ENCODE data around the gene FAM107B. TPM values are rescaled to one million over a fixed set of nuclear protein-coding genes. Genes with fewer than 3 reads are reported as not detected.

The FAM107B gene
- total RNA-seq, 1 donor: 30.0 TPM

DNA sequence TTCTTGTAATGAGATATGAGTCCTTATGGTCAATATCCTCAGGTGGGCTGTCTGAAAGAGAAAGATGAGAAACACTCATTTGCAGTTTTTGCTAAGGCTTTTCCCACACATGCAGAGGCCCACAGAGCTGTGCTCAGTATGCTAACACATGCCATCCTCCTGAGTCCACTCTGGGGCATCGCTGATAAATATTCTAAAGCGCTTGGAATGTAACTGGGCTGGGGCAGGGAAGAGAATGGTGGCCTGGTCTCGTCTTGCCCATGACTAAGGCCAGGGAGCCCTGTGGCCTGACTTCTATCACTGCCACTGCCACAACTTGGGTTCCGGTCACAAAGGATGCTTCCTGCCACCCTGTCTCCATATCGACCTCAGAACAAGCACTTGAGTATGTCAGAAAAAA, 244.2 kb downstream of the FAM107B start:
- Histone ChIP-seq H3K27ac (ENCODE audit: low read depth, low read length) (no peak overlapping the region), H2AFZ (ENCODE audit: low read length) (no peak overlapping the region), H3K9me3 (ENCODE audit: low read depth, low read length) (no peaks in the 10 kb centered on the region), H3K4me1 (ENCODE audit: insufficient read depth, low read length) (no peaks in the 10 kb centered on the region), H3K79me2 (ENCODE audit: insufficient read depth, low read length) (peaks cover 16% of the 10 kb centered on the region), H3K4me2 (ENCODE audit: insufficient read depth, low read length) (no peak overlapping the region), H3K27me3 (ENCODE audit: insufficient read depth, low read length) (no peaks in the 10 kb centered on the region), H3K4me3 (ENCODE audit: insufficient read depth, low read length) (no peak overlapping the region), H4K20me1 (ENCODE audit: insufficient read depth, low read length) (no peaks in the 10 kb centered on the region), H3K36me3 (ENCODE audit: insufficient read depth, low read length) (no peaks in the 10 kb centered on the region)
- DNase-seq (ENCODE audit: insufficient read length, low spot score, missing footprints): no peak
- TF ChIP-seq, protein P1, sequence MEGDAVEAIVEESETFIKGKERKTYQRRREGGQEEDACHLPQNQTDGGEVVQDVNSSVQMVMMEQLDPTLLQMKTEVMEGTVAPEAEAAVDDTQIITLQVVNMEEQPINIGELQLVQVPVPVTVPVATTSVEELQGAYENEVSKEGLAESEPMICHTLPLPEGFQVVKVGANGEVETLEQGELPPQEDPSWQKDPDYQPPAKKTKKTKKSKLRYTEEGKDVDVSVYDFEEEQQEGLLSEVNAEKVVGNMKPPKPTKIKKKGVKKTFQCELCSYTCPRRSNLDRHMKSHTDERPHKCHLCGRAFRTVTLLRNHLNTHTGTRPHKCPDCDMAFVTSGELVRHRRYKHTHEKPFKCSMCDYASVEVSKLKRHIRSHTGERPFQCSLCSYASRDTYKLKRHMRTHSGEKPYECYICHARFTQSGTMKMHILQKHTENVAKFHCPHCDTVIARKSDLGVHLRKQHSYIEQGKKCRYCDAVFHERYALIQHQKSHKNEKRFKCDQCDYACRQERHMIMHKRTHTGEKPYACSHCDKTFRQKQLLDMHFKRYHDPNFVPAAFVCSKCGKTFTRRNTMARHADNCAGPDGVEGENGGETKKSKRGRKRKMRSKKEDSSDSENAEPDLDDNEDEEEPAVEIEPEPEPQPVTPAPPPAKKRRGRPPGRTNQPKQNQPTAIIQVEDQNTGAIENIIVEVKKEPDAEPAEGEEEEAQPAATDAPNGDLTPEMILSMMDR (IDR thresholded peaks at IDR 0.05; ENCODE audit: extremely low read depth, low read depth, low read length): no peak

DNA sequence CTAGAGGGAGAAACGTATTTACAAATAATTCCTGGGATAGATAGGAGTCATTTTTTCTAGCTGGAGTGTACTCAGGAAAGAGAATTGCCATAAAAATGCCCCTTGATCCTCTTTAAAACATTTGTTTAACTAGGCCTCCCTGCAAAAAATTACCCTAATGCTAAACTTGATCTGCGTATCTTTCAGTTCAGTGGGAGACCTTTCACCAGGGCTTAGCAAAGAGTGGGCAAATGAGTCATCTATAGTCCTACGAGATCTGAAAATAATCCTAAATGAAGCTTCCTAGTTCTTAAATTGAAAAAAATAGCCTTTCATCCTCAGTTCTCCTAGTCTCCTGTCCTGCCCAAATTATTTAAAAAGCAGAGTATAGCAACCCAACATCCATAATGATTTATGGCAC, 245.3 kb downstream of the FAM107B start:
- no peak for DNase-seq (ENCODE audit: insufficient read length, low spot score, missing footprints)
- no peak overlapping the region for H3K4me2 ChIP-seq (ENCODE audit: insufficient read depth, low read length)

GRCh38 chr10:14528450-14528849, 246.2 kb downstream of the FAM107B start:
- Histone ChIP-seq H3K9me3 (ENCODE audit: low read depth, low read length) (no peaks in the 10 kb centered on the region), H3K4me2 (ENCODE audit: insufficient read depth, low read length) (no peak overlapping the region), H4K20me1 (ENCODE audit: insufficient read depth, low read length) (no peaks in the 10 kb centered on the region), H3K36me3 (ENCODE audit: insufficient read depth, low read length) (no peaks in the 10 kb centered on the region), H3K79me2 (ENCODE audit: insufficient read depth, low read length) (peaks cover 14% of the 10 kb centered on the region), H3K27ac (ENCODE audit: low read depth, low read length) (peak overlapping the region; percentile 16), H3K4me1 (ENCODE audit: insufficient read depth, low read length) (no peaks in the 10 kb centered on the region), H3K27me3 (ENCODE audit: insufficient read depth, low read length) (no peaks in the 10 kb centered on the region), H3K4me3 (ENCODE audit: insufficient read depth, low read length) (no peak overlapping the region), H2AFZ (ENCODE audit: low read length) (no peak overlapping the region)
- no peak for DNase-seq (ENCODE audit: insufficient read length, low spot score, missing footprints)
- TF ChIP-seq, protein P1 (IDR thresholded peaks at IDR 0.05; ENCODE audit: extremely low read depth, low read depth, low read length): no peak

More for the DNA sequence above, 245.3 kb downstream of the FAM107B start:
- Histone ChIP-seq H3K27me3 (ENCODE audit: insufficient read depth, low read length) (no peaks in the 10 kb centered on the region), H3K36me3 (ENCODE audit: insufficient read depth, low read length) (no peaks in the 10 kb centered on the region), H3K4me3 (ENCODE audit: insufficient read depth, low read length) (no peak overlapping the region), H2AFZ (ENCODE audit: low read length) (no peak overlapping the region), H4K20me1 (ENCODE audit: insufficient read depth, low read length) (no peaks in the 10 kb centered on the region), H3K27ac (ENCODE audit: low read depth, low read length) (peak overlapping the region; percentile 32), H3K79me2 (ENCODE audit: insufficient read depth, low read length) (peaks cover 14% of the 10 kb centered on the region), H3K9me3 (ENCODE audit: low read depth, low read length) (no peaks in the 10 kb centered on the region), H3K4me1 (ENCODE audit: insufficient read depth, low read length) (no peaks in the 10 kb centered on the region)
- TF ChIP-seq, protein P1 (IDR thresholded peaks at IDR 0.05; ENCODE audit: extremely low read depth, low read depth, low read length): no peak

GRCh38 chr10:14527915-14528314, 246.8 kb downstream of the FAM107B start:
- H3K4me3 ChIP-seq (ENCODE audit: insufficient read depth, low read length): no peak overlapping the region
- TF ChIP-seq, protein P1 (IDR thresholded peaks at IDR 0.05; ENCODE audit: extremely low read depth, low read depth, low read length): no peak
- H3K4me2 ChIP-seq (ENCODE audit: insufficient read depth, low read length): no peak overlapping the region
- H4K20me1 ChIP-seq (ENCODE audit: insufficient read depth, low read length): no peaks in the 10 kb centered on the region
- no peaks in the 10 kb centered on the region for H3K36me3 ChIP-seq (ENCODE audit: insufficient read depth, low read length)
- no peaks in the 10 kb centered on the region for H3K9me3 ChIP-seq (ENCODE audit: low read depth, low read length)
- no peaks in the 10 kb centered on the region for H3K4me1 ChIP-seq (ENCODE audit: insufficient read depth, low read length)
- H3K27me3 ChIP-seq (ENCODE audit: insufficient read depth, low read length): no peaks in the 10 kb centered on the region
- peak overlapping the region; percentile 28 for H3K27ac ChIP-seq (ENCODE audit: low read depth, low read length)
- H3K79me2 ChIP-seq (ENCODE audit: insufficient read depth, low read length): peaks cover 10% of the 10 kb centered on the region
- H2AFZ ChIP-seq (ENCODE audit: low read length): no peak overlapping the region
- no peak for DNase-seq (ENCODE audit: insufficient read length, low spot score, missing footprints)

Data from osteoblast (primary cell).